Suppressor macrophage treated with lipopolysaccharide for 4 hours (primary cell): ENCODE results near the gene GPBAR1.

Experiments used
- DNase-seq: peaks from one replicate; pipeline ENCODE4 v3.0.0-alpha.2; 2020

GPBAR1 gene, protein sequence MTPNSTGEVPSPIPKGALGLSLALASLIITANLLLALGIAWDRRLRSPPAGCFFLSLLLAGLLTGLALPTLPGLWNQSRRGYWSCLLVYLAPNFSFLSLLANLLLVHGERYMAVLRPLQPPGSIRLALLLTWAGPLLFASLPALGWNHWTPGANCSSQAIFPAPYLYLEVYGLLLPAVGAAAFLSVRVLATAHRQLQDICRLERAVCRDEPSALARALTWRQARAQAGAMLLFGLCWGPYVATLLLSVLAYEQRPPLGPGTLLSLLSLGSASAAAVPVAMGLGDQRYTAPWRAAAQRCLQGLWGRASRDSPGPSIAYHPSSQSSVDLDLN

DNA sequence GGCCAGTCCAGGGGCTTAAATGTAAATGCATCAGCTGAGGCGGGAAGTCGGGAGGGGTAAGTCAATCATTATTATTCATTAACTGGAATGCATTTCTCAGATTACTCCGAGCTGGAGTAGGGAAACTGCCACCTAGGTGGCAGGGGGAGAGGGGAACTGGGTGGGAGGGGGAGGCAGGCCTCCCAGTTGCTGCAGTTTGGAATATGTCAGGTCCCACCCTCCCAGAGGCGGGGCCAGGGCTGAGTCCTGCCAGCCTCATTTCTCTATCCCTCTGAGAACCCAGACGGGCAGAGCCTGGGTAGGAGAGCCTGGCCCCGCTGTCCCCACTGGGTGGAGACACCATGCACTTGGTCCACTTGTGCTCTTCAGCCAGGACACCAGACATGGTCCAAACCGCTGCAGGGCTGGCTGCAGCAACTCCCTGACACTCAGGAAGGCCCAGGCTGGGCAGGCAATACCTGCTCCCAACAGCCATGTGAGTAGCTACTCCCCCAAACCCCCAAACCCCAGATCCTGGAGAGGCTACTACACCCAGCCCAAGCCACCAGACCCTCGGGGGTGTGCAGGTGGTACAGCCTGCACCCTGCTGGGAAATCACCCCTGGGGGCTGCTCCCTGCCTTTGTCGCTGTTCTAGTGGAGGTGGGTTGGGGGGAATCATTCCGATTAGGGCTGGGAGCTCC is at the start of gene GPBAR1:
Gene GPBAR1 (plus strand): TSS at position 274 of the 681 bp plus-strand sequence. CDS start 1,710 bp downstream, outside the sequence.
- DNase-seq, result no peak

DNA sequence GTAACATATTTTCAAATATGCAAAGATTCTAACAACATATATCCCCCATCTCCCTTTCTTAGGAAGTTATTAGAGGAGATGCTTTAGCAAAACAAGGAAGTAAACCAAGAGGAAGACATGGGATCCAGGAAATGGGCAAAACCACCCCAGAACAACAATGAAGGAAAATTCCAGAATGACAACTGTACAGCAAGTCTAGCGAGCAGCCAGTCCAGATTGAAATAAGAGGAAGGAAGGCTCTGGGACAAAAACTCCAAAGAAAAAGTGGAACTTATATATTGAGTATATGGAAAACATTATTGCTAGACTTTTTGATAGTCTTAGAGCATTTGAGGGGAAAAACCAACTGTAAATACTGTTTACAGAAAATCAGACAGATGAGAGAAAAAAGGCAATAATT is 46.7 kb upstream of the GPBAR1 start:
- peak; percentile 57 for DNase-seq

DNA sequence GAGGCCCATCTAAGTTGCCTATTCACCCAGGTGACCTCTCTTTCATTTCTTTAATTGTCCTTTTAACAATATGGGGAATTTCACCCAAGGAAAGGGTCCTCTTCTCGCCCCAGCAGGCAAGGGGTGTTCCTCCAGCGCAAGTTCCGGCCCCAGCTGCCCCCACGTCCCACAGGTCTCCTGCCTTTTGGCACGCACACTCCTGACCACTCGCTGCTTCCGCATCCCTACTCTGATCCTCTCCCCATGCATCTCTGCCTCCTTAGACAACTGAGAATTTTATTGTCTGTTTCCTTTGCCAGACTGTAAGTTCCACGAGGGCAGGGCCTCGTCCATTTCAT is 44.5 kb upstream of the GPBAR1 start:
- no peak for DNase-seq

DNA sequence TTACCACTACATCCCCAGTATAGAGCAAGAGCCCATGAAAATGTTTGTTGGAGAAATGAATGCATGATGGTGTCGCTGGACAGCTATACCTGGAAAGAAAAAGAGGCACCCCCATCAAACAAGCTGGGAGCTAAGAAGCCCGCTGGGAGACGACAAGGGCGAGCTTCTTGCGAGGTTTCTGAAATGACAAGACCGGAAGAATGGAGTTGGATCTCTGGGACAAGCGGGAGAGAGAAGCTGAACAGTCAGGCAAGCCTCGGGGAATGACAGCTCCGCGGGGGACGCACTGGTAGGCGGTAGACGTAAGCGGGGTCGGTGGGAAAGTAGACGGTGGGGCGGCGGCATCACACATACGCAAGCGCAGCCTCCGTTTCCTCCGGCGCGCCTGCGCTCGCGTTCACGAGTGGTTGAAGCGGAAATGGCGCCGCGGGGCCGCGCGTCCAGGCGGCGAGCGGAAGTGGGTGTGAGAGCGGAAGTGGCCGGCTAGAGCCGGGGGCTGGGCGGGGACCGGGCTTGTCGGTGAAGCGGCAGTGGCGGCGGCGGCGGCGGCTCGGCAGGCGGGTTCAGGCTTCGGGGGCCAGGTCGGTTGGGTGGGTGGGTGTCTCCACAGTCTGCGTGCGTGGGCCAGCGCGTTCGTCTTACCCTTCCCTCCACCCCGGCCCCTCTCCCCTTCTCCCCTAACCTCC is 44.0 kb upstream of the GPBAR1 start, which contains the start of gene ARPC2:
Gene ARPC2 (plus strand): TSS at position 516 of the 686 bp plus-strand sequence. CDS start 282 bp downstream, outside the sequence.
- peak; percentile 99 for DNase-seq

DNA sequence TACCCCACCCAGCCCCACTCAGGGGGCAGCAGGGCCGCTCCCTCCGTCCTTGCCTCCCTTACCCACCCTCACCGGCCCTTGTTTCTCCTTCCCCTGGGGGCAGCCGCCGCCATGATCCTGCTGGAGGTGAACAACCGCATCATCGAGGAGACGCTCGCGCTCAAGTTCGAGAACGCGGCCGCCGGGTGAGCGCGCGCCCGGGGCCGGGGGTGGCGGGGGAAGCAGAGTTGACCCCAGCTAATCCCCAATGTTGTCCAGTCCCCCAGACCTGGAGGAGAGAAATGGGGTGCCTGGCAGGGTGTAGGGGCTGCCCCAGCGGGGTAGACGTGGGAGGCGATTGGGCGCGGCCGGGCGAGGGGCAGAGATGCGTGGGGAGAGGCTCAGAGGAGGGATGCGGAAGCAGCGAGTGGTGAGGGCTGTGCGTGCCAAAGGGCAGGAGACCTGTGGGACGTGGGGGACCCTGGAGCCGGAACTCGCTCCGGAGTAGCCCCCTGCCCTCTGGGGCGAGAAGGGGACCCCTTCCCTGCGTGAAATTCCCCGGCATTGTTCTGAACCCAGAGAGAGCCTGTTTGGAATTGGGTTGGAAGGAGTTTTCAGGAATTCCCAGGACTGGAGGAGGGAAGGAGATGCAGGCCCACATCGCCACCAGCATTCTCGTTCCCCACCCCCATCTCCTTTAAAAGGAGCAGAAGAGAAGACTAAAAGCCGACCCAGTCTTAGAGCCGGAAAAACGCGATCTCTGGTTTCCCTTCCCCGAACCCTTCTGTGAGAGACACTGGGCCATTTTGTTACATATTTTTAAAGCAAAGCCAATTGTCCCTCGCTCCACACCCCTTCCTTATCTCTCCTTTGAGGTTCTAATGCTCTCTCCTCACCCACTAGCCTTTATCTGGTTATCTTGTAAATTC is 43.2 kb upstream of the GPBAR1 start:
- DNase-seq, result peak; percentile 88

DNA sequence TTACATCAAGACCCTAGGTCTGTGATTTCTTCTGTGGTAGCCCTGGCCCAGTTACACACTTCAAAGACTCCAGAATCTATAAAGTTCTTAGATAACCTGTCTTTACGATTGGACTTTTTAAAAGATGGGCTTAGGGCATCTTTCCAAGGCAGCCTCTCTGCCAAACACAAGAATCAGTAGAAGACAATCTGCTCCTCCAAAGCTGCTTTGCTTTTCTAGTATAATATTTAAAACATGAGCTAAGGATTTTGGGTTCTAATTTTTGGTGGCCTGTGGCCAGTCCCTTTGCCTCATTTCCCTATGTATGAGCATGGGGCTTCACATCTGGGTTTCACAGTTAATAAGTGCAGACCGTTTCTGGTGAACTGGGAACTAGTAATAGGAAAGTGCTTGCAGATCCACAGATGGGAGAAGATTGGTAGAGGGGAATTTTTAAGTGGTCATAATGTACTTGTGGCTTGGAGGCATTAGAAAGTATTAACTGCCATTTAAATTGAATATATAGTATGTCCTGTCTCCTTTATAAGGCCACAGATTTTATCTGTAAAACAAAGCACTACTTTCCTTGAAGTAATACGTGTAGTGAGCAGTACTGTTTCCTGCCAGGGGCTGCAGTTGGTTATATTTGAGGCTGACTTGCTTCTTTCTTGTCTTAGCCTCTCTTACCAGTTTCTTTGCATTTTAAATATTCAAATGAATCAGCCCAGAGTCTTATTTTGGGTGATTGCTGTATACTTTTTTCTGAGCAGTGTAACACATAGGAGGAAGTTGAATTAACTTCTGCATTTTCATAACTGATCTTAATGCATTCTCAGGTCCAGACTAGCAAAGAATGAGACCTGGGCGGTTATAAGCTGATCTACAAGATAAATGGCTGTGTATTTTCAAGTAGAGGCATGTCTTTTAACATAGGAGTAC is 42.3 kb upstream of the GPBAR1 start:
- DNase-seq, result peak; percentile 73

DNA sequence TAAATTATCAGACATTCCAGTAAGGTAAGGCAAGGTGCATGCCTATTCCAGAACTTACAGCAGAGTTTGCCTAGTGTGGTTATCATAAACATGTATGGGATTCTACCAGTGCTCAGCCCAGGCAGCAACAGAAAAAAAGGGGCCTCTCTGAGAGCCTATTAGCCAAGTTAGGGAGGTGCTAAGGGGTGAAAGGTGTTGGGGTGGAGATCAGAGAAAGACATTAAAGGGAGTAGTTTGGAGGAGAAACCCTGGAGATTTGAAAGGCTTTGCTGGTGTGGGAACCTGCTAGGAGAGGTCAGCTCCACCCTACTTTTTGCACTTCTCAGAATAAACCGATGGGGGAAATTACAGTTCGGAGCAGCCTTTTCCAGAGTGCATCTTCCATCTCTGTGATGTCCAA is 40.9 kb upstream of the GPBAR1 start:
- no peak for DNase-seq

DNA sequence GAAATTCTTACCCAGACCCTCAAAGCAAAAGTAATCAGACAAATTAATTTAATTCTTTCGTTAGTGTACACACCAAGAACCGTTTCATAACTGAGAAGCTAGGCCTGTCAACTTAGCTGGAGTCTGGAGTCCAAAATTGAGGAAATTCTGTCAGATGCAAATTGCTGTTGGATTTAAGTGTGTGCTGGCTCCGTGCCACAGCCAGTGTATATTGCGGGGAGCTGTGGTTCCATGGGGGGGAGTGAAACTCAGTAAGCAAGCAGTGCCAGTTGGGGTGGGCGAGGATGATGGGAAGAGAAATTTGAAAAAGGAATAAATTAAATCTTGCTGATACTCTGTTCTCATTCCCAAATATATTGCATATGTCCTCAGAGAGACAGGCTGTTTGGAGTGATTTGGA is 39.8 kb upstream of the GPBAR1 start:
- DNase-seq, result peak; percentile 40

DNA sequence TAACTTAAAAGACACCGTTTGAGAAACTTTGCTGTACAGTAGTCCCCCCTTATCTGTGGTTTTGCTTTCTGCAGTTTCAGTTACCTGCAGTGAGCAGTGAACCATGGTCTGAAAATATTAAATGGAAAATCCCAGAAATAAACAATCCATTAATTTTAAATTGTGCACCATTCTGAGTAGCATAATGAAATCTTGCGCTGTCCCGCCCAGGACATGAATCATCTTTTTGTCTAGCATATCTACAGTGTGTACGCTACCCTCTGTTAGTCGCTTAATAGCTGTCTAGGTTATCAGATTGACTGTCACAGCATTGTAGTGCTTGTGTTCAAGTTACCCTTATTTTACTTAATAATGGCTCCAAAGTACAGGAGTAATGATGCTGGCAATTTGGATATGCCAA is 37.8 kb upstream of the GPBAR1 start:
- DNase-seq, result peak; percentile 42

DNA sequence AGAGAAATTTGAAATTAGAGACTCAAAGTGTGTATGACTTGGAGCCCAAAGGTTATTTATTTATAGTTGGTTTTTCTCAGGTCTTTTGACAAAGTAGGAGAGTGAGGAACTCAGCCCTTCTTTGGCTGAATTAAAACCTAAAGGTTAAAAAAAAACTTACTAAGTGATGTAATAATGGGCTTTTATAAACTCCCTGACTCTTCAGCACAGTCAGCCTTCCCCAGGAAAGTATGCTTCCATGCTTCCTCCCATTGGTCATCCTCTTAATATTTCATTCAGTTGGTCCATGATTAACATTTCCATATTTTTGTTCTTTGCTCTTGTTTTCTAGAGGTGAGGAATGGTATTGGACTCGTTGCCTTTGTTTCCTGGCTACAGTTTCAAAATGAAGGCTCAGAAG is 36.6 kb upstream of the GPBAR1 start:
- peak; percentile 64 for DNase-seq

DNA sequence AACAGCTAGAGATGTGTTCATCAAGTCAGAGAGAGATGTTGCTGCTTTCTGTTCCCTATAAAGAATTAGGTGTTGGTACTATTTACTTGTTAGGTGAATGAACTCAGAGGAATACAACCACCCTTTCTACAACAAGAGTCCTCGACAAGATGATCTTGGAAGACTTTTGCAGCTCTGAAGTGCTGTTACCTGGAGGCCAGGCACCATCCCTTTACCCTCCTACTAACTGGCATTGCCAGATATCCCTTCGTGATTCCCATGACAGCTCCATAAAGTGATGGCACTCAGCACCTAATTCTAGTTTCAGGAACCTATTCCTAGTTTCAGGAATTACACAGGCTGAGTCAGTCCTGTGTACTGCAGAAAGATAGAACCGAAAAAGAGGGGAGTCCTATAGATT is 33.9 kb upstream of the GPBAR1 start:
- no peak for DNase-seq

DNA sequence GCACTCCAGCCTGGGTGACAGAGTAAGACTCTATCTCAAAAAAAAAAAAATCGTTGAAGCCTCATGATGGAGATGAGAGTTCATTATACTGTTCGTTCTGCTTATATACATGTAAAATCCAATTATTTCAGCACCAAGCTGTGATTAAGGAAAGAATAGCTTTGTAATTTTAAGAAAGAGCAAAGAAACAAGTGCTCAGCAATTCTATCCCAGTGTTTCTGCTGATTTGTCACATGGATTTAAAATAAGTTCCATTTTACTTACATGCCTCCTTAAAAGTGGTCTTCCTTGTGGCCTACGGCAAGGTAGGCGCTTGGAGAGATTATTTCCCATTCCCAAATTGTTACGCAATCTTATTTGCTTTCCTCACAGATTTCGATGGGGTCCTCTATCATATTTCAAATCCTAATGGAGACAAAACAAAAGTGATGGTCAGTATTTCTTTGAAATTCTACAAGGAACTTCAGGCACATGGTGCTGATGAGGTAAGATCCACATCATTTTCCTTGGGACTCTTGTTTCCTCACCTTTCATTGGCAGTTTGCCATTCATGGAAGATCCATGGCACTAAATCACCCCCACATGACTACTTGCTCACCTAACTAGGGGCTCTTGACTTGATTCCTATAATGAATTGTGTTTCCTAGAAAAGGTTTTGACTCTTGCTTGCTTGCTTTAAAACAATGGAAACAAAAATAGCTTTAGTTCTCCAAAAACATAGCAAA is 32.3 kb upstream of the GPBAR1 start:
- DNase-seq, result peak; percentile 57

DNA sequence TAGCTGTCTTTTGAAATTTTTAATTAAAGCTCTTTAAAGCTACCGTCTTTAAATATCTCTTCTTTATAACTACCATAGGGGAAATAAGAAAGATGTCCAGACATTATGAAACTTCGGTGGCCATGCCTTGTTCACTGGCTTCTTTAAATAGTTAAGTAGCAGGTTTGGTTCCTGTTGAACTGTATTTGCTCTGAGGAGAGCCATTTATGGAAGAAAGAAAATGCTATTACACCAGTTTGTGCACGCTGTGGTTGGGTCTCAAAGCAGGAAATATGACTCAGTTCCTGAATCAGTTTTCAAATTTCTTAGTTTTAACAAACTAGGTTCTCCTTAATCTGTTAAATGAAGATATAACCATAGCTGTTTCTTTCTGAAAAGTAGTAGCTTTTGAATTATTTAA is 31.6 kb upstream of the GPBAR1 start:
- DNase-seq, result peak; percentile 88

DNA sequence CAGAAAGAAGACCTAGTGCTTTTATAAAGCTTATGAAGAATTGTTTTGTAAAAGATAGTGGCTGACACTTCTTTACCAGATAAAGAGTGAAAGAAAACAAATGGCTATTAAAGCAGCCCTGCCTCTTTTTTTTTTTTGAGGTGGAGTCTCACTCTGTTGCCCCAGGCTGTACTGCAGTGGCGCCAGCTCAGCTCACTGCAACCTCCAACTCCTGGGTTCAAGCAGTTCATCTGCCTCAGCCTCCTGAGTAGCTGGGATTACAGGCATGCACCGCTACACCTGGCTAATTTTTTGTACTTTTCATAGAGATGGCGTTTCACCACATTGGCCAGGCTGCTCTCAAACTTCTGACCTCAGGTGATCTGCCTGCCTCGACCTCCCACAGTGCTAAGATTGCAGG is 31.0 kb upstream of the GPBAR1 start:
- DNase-seq, result no peak

DNA sequence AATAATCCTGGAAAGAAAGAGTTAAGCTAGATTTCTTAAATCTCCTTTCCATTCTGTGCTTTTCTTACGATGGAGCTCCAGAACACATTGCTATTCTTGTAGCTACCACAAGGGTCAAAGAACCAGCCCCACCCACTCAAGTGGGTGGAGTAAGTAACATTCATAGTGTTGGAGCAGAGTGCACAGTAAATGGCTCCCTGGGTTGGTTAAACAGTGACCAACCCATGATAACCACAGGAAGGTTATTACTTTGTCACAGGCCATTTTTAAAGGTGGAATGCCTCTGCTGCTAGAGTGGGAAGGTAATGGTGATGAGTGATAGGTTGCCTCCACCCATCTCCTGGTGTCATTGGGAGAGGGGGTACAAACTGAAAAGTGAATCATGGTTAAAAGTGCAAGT is 29.9 kb upstream of the GPBAR1 start:
- DNase-seq, result peak; percentile 55

DNA sequence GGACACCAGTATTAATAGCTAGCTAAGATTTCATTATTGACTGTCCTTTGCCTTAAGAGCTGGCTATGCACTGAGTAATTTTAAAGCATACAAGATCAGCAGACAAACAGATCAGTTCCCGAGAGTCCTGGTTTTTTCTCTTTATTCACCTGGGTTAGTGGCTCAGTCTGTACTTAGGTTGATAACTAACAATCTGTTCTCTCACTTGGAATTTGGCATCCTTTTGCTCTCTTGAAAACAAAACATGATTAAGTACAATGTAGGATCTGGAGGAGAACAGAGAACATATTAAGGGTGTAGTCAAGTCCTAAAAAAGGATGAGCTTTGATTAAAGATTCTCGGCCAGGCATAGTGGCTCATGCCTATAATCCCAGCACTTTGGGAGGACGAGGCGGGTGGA is 27.3 kb upstream of the GPBAR1 start:
- no peak for DNase-seq

DNA sequence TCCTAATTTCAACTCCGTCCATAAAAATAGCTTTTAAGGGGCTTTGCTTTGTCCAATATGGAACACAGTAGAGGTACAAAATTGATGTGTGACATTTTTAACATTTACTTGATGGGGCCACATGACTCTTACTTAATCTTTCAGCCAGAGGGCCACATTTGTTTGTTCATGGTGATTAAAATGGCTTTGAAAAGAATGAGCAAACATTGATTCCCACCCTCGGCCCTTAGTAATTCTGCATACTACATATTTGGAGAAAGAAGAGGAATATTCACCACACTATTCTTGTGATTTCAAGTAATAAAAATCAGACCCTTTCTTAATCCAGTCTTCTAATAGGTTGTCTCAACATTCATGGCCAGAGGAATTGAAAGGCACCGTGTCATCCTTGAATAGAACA is 26.3 kb upstream of the GPBAR1 start:
- no peak for DNase-seq

DNA sequence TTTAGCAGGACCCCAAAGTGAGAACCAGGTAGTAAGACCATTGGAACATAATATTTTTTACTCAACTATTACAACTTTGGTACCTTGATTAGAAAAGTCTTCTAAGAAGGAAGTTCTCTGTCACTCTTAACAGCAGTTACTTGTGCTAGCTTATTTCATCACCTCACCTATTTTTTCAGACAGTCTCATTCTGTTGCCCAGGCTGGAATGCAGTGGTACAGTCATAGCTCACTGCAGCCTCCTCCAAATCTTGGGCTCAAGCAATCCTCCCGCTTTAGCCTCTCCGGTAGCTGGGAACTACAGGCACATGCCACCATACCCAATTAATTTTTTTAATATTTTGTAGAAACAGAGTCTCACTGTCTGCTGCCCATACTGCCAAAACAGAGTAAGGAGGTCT is 25.8 kb upstream of the GPBAR1 start:
- DNase-seq, result no peak

DNA sequence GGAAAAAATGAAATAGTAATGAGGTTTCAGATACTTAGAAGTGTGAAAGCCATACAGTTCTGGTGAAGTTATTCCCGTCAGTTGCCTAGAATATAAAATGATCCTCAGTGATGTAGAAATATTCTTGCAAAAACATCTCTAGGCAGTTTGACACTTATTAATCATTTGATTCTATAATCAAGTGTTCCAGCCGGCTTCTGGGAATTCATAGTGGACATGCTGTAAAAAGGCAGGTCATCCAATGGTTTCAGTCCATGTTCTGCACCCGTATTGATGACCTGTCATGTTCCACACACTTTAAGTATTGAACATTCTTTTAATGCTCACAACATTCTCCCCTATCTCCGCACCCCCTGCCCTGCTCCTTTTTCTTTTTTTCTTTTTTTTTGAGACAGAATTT is 24.0 kb upstream of the GPBAR1 start:
- DNase-seq, result no peak

DNA sequence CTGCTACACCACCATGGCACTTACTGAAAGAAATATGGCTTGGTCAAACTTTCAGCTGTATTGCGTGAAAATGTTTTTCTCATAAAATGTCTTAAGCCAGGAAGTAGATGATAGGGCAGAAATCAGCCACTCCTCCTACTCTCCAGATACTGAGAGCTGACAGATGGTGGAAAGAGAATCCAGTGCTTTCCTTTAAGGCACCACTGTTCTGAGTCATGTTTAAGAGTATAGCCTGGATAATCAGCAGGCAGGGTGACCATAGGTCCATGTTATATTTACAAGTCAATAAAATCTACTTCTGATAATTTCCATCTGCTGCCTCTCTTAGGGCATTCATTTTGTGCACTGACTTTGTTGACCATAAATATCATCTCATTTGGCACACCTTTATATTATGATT is 21.9 kb upstream of the GPBAR1 start:
- DNase-seq, result no peak

DNA sequence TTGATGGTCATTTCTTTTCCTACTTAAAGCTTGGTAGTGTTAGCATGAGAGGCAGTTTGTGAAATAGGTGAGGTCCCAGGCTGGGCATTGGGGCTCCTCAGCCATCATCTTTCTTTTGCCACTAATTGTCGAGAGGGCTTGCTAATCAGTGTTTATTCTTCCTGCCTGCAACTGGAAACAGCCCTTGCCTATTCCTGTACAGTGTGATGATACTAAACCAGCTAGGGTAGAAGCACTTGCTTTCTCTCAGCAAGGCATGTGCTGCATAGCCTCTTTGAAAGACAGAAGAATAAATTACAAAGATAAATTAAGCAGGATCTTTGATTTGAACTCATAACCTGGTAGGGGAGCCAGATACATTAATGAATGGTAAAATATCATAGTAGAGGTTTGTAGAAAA is 16.6 kb upstream of the GPBAR1 start:
- no peak for DNase-seq
